NT2/D1 (cell line): ENCODE results near the gene TSSC4.

Source experiments
- SUZ12 ChIP-seq: IDR thresholded peaks from 2 replicates; pipeline ENCODE4 v1.6.1; 2011; ENCODE audit not compliant: insufficient read length, insufficient read depth; ENCODE audit errors: extremely low read depth
- ZNF274 ChIP-seq: IDR thresholded peaks from 2 replicates; pipeline ENCODE4 v1.6.1; 2011; ENCODE audit warnings: mild to moderate bottlenecking, low read depth, low read length

DNA sequence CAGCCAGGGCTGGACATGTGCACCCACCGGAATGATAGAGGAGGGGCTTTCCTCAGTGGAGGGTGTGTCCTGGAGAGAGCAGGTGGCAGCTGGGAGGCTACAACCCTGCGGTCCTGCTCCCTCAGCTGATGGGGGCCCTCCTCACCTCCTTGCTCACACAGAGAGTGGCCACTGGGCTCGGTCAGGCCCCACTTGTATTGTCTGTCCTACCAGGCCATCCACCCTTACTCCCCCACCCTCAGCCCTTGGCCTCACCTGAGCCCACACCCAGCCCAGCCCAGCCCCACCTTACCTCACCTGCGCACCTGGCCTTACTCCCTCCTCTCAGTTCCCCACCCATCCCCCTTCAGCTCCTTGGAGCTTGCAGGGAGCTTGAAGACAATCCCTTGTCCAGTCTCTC, 40.6 kb downstream of the TSSC4 start:
- TF ChIP-seq SUZ12 (no peak), ZNF274 (no peak)
